Measurements from ENCODE around the gene CDK14. TPM values are rescaled to one million over a fixed set of nuclear protein-coding genes. Genes with fewer than 3 reads are reported as not detected.

CDK14 gene
- total RNA-seq, 1 donor from 2014 or later: 1.6 TPM

DNA sequence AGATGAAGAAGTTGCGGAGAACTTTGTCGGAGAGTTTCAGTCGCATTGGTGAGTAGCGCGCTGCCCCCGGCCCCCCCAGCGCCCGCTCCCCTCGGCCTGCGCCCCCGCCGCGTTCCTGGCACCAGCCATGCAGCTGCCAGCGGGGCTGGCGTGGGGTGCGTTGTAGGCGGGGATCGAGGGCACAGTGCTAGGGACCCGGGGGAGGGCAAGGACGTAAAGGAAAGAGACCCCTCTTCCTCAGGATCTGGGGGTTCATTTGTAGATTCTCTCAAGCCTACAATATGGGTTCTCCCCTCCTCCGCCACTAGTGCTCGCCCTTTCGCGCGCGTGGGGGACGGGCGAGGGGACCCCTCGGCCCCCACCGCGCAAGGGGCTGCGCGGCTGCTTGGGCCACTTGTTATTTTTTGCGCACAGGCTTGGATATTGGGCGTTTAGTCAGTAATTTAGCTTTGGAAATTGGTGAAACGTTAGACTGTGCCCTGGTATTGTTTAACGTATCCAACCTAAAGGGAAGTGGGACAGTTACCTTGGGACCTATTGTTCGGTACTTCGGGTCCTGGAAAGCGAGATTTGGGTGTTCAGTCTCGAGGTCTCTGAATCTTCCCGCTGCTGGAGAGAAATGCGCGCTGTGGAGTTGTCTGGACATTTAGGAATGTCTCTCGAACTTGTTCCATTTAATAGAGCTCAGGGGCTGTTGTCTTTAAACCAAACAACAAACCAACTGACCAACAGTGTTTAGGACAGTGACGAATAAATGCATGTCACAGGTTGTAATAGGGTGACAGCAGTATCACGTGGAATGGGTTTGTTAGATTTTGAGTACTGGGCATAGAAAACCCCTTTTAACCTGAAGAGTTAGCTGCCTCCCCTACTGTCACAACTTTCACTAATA lies 796 bp downstream of the CDK14 start:
- DNase-seq (ENCODE audit: low read depth in 2 of 2): peak; percentile 24 to 59

DNA sequence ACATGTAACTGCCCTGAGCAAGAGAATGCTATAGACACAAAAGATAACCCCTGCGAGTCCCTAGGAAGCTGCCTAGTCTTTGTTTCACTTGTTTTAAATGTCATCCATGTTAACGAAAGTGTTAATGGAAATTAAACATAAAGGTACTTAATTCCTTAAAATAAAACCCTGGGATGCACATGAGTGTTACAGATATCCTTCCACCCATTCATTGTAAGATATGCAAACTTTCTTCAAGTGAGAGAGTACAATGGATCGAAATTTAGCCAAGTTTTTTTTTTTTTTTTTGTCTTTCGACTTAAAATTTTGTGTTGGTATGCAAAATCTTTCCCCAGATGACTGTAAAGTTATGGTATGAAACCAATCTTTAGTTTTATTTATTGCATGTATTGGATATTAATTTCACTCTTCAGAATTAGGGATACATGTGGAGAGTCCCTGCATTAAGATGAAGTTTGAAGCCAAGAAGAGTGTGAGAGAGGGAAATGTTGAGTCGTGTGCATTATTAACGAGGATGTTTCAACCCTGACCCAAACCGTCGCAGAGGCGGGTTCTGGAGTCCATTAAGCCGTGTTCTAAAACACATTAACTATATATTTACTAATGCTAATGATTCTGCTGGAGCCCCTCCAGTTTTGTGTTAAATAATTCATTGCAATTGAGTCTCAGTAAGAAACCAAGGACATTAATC lies 1.6 kb downstream of the CDK14 start:
- no peak for DNase-seq (ENCODE audit: low read depth in 2 of 2)

DNA sequence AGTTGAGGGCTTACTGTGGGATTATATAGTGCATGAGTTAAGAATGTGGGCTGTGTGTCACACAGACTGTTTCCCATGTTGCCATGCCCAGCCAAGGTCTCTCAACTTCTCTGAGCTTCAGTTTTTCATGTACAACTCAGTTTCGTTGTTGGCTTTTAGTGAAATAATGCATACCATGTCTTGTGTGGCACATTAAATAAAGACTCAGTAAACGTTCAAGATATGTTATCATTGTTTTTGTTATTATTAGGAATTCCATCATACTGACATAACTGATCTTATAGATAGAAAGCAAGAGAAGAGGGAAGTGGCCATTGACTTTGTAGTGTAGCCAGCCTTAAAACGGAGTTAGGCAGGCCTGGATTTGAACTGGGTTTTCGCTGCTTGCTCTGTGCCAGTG lies 2.9 kb downstream of the CDK14 start:
- no peak for DNase-seq (ENCODE audit: low read depth in 2 of 2)

- peak in 1 of 2 donors; percentile 34 for DNase-seq (ENCODE audit: low read depth in 2 of 2)
These were observed 3.9 kb downstream of the CDK14 start for GRCh38 chr7:90599892-90600555.

- DNase-seq (ENCODE audit: low read depth in 2 of 2): no peak
These were observed 6.2 kb downstream of the CDK14 start for GRCh38 chr7:90602303-90602702.

- no peak for DNase-seq (ENCODE audit: low read depth in 2 of 2)
These were observed 7.2 kb downstream of the CDK14 start for GRCh38 chr7:90603346-90603745.

DNA sequence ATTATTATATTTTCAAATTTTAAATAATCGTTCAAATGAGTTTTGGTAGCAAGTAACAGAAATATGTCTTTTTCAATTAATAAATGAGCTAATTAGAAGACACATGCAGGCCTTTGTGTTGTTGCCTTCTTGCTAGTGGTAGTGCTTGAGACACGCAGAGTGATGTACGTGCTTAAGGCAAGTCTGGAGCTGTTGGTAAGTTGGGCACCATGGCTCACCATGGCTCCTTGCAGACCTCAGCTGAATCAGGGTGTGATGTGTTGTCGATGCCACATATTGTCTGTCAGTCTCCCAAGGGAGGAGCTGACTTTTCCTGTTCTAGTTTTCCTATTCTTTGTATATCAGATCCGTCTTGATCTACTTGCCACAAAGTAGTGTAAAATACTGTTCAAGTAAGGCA lies 8.3 kb downstream of the CDK14 start:
- no peak for DNase-seq (ENCODE audit: low read depth in 2 of 2)

GRCh38 chr7:90605055-90605454 lies 8.9 kb downstream of the CDK14 start:
- no peak for DNase-seq (ENCODE audit: low read depth in 2 of 2)

- DNase-seq (ENCODE audit: low read depth in 2 of 2): no peak
These were observed 11.1 kb downstream of the CDK14 start for GRCh38 chr7:90607196-90607595.

GRCh38 chr7:90610105-90610504 lies 14.0 kb downstream of the CDK14 start:
- no peak for DNase-seq (ENCODE audit: low read depth in 2 of 2)

- no peak for DNase-seq (ENCODE audit: low read depth in 2 of 2)
These were observed 15.0 kb downstream of the CDK14 start for GRCh38 chr7:90611115-90611514.

DNA sequence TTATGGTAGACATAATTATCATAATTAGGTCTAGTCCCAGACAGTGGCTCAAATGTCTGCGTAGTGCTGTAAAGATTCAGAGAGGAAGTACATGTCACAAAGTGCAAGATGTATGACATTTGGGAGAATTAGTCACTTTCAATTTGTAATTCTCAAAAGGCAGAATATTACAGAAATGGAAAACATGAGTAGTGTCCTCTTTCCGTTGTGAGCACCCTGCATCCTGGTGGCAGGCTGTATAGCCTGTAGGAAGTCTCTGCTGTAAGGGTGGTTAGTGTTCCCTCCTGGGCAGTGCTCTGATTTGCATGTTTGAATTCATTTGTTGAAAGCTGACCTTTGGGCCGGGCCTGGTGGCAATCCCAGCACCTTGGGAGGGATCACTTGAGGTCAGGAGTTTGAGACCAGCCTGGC lies 17.0 kb downstream of the CDK14 start:
- DNase-seq (ENCODE audit: low read depth in 2 of 2): peak in 1 of 2 donors; percentile 83

- DNase-seq (ENCODE audit: low read depth in 2 of 2): no peak
These were observed 21.3 kb downstream of the CDK14 start for GRCh38 chr7:90617442-90617841.

DNA sequence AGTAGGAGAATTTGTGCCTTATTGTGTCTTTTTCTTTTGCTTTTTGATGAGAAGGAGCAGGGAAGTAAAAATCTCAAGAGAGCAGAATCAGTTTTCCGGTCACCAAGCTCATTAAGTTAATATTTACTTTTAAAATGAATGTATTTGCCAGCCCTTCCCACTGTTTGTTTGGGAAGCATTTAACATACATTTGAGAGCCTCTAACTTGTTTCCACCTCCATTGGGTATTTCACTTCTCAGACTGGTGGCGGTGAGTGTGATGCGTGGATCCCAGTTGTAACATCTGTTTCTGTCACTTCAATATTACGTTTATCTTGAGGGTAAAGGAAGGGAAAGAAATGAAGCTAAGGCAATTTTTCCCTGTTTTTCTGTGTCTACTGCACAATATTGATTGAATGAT lies 22.8 kb downstream of the CDK14 start:
- no peak for DNase-seq (ENCODE audit: low read depth in 2 of 2)

DNA sequence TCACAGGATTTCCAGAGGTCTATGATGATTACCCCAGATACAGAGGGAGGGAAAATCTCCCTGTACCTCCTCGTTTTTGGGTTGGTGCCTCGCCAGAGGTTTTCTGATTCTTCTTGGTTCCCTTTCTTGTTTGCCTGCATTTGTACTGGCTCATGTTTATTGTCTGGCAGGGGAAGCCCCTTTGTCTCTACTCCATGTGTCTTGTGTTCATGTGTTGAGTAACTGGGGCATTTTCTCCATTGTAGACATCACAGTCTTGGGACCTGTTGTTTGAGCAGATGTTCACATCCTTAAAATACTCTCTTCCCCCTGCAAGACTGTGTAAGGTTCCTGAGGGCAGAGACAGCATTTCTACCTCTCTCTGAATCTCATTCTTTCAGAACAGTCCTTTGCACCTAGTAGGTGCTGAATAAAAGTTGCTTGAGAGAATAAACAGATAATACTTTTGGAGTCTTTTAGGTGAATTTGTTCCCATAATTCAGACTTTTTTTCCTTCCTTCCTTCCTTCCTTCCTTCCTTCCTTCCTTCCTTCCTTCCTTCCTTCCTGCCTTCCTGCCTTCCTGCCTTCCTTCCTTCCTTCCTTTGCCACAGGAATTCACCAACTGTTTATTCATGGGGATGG lies 25.1 kb downstream of the CDK14 start:
- no peak for DNase-seq (ENCODE audit: low read depth in 2 of 2)

DNA sequence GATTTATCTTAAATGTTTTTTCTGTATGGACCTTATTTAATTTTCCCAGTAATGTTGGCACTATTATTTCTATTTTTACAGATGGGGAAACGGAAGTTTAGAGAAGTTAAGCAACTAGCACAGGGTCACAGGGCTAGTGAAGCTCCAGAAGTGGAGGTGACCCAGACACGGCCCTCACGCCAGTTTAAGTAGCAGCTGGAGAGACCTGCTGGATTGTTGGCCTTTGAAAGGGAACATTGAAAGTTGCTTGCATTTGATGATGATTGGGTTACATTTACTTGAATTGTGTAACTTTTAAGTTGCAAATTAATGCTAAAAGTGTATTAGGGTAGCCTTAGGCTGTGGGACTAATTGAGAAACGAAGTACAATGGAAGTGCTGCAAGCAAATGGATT lies 25.6 kb downstream of the CDK14 start:
- peak; percentile 13 to 20 for DNase-seq (ENCODE audit: low read depth in 2 of 2)

DNA sequence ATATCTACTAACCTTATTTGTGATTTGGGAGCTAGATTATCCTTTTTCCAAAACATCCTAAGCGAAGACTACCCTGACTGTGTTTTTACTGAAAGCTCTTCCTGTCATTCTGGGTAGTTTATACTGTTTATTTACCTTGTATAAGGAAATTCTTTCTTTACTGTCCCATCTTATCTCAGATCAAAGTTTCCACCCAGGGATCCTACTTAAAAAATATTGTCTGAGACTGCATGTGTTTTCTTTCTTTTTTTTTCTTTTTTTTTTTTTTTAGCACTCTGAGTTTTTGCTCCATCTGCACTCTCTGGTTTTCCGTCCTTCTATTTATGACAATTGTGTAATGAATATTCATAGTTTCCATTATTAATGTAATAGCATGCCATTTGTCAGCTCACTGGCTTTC lies 26.5 kb downstream of the CDK14 start:
- no peak for DNase-seq (ENCODE audit: low read depth in 2 of 2)

DNA sequence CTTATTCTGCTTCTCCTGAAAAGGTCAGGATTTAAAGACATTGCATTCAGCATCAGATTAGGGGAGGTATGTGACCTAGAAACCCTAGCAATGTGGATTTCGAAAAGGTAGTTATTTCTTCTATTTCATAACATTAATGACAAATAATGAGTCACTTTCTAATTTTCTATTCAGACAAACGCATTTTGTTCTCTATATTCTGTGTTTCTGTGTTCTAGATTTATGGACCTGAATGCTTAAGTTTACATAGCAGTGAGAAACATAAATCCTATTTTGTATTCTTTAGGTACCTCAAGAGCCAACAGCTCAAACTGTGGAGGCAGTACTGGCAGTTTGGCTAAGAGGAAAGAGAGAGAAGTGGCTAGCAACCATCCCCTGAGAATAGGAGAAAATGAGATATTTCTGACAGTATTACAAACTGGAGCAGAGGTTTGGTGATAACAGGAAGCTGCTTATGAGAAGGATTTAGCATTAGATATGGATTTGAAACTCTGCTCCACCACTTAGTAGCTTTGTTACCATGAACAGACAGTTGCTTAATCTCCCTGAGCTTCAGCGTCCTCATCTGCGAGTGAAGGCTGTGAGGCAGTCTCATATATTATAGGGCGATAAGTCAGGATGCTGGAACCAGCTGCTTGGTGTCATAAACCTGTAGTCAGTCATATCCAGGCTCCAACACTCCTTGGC lies 28.2 kb downstream of the CDK14 start:
- peak in 1 of 2 donors; percentile 36 for DNase-seq (ENCODE audit: low read depth in 2 of 2)

DNA sequence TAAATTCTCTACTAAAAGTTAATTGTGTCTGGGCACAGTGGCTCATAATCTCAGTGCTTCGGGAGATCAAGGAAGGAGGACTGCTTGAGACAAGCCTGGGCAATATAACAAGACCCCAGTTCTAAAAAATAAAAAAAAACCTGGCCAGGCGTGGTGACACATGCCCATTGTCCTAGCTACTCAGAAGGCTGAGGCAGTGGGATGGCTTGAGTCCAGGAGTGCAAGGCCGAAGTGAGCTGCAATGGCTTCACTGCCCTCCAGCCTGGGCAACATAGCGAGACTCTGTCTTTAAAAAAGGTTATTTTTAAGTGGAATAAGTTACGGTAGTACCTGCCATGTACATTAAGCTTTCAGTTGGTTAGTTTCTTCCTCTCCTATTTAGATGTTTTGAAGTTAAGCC lies 28.9 kb downstream of the CDK14 start:
- peak in 1 of 2 donors; percentile 68 for DNase-seq (ENCODE audit: low read depth in 2 of 2)

GRCh38 chr7:90625562-90625961 lies 29.4 kb downstream of the CDK14 start:
- DNase-seq (ENCODE audit: low read depth in 2 of 2): peak; percentile 14 to 57

GRCh38 chr7:90626013-90626412 lies 29.9 kb downstream of the CDK14 start:
- DNase-seq (ENCODE audit: low read depth in 2 of 2): peak; percentile 42 to 68

Measured in lung microvascular endothelial cell (primary cell).